Lower leg skin (tissue), 4 donors: ENCODE data around the gene NTN3. TPM values are rescaled to one million over a fixed set of nuclear protein-coding genes. Genes with fewer than 3 reads are reported as not detected.
A peak's percentile ranks its signal among the peaks of the same experiment; 100 is the strongest.

ENCODE experiments used
- DNase-seq, 2 donors: peaks; one replicate each; pipeline ENCODE4 v3.0.0-alpha.2; 2019; ENCODE audit warnings: low spot score in 2 of 2
- H3K4me3 ChIP-seq: fragments of 200-600 bp; sonication (generic); 2 replicates; pipeline ENCODE4 v1.5.1; 2017; ENCODE audit warnings: mild to moderate bottlenecking, low read depth; ENCODE audit not compliant: poor library complexity, severe bottlenecking
- CTCF ChIP-seq, 3 donors: fragments of 450-650 bp; IDR thresholded peaks; one replicate each; pipeline ENCODE4 v1.5.1; 2016; ENCODE audit warnings: antibody characterized with exemption in 3 of 3, mild to moderate bottlenecking in 3 of 3, moderate library complexity in 2 of 3
- POLR2A ChIP-seq, 2 donors: fragments of 450-650 bp; IDR thresholded peaks; one replicate each; pipeline ENCODE4 v1.6.1; 2016 to 2017; ENCODE audit warnings: antibody characterized with exemption in 2 of 2, mild to moderate bottlenecking in 1 of 2, moderate library complexity in 1 of 2
- WGBS, 2 donors: methylation state at CpG; one replicate each; pipeline ENCODE4 v1.1.5; 2018; 5-methylcytosine and 5-hydroxymethylcytosine counted together
- intact Hi-C: fragments of 100-400 bp; cut with DNase I; formaldehyde crosslinking; loops from one replicate; pipeline ENCODE4 v1.15.0; 2023; ENCODE audit warnings: low total_unique reads
- total RNA-seq, 4 donors: library from RNA; depleted of rRNA; stranded (reverse); fragments of >200 nt; gene quantifications; one replicate each; pipeline ENCODE4 v1.1.0, GENCODE V29; 2016

The NTN3 gene
- total RNA-seq, result under 1 TPM in 2 of 4 donors, not detected in 2; 0.45 to 0.95 TPM

- WGBS, 2 donors, result 0% methylated on average over 4 of the region's 59 CpGs; no CpG with 5 or more reads in 1 of the 2 donors
- no peak for TF ChIP-seq CTCF (IDR thresholded peaks at IDR 0.05)
- no peak for TF ChIP-seq POLR2A (IDR thresholded peaks at IDR 0.05)
Observed at GRCh38 chr16:2471016-2471652, at the start of gene NTN3. Gene NTN3, plus strand, starts transcription at chr16:2471297. Its CDS starts 405 bp downstream, at chr16:2471702.

GRCh38 chr16:2422123-2422867 is 48.8 kb upstream of the NTN3 start:
- intact Hi-C loops, result no loop called here
- DNase-seq, result peak in 1 of 2 donors; percentile 52
- H3K4me3 ChIP-seq, result no peak overlapping the region
- 81 to 83% methylated on average over 6 to 7 of the region's 7 CpGs for WGBS, 2 donors
- TF ChIP-seq POLR2A (IDR thresholded peaks at IDR 0.05) (no peak), CTCF (IDR thresholded peaks at IDR 0.05) (no peak)

More at GRCh38 chr16:2471016-2471652, at the start of gene NTN3:
- peak within 1 kb of the TSS; percentile 7 for H3K4me3 ChIP-seq
- no peak for DNase-seq
- intact Hi-C loops, result no loop called here

- no peak overlapping the region for H3K4me3 ChIP-seq
- intact Hi-C loops, result no loop called here
- no peak for DNase-seq
- 75 to 82% methylated on average over 25 of the region's 25 CpGs for WGBS, 2 donors
- TF ChIP-seq CTCF (IDR thresholded peaks at IDR 0.05), result no peak
Observed at GRCh38 chr16:2424061-2425007, 46.8 kb upstream of the NTN3 start.

GRCh38 chr16:2425008-2425518 is 46.0 kb upstream of the NTN3 start:
- 82 to 83% methylated on average over 9 of the region's 9 CpGs for WGBS, 2 donors
- H3K4me3 ChIP-seq, result no peak overlapping the region
- no peak for TF ChIP-seq POLR2A (IDR thresholded peaks at IDR 0.05)
- intact Hi-C loops, result no loop called here
- no peak for DNase-seq

GRCh38 chr16:2425825-2426430 is 45.2 kb upstream of the NTN3 start:
- intact Hi-C loops, result no loop called here
- no peak overlapping the region for H3K4me3 ChIP-seq
- DNase-seq, result no peak
- TF ChIP-seq CTCF (IDR thresholded peaks at IDR 0.05) (no peak), POLR2A (IDR thresholded peaks at IDR 0.05) (no peak)
- WGBS, 2 donors, result 90 to 95% methylated on average over 13 of the region's 13 CpGs
